OCI-LY1 (cell line): Measurements from ENCODE around the gene DNMT1.

Experiments
- H2AFZ ChIP-seq: fragments of 200-600 bp; sonication (generic), shearing (Covaris generic); 2 replicates; pipeline ENCODE4 v1.6.0; 2014; ENCODE audit warnings: antibody characterized with exemption, mild to moderate bottlenecking, low read length
- H3F3A ChIP-seq: fragments of 200-600 bp; sonication (generic), shearing (Covaris generic); 2 replicates; pipeline ENCODE4 v1.6.0; 2014; ENCODE audit warnings: mild to moderate bottlenecking, antibody characterized with exemption, low read length, moderate library complexity; ENCODE audit not compliant: insufficient read depth
- H3K27ac ChIP-seq: fragments of 200-600 bp; sonication (generic); 2 replicates; pipeline ENCODE4 v1.5.1; 2014; ENCODE audit warnings: low read length, mixed run types, mild to moderate bottlenecking, low read depth; ENCODE audit not compliant: poor library complexity, severe bottlenecking
- H3K27me3 ChIP-seq: fragments of 200-600 bp; sonication (generic); 2 replicates; pipeline ENCODE4 v1.6.0; 2014; ENCODE audit warnings: antibody characterized with exemption, mild to moderate bottlenecking, low read length, moderate library complexity; ENCODE audit not compliant: insufficient read depth
- H3K36me3 ChIP-seq: fragments of 200-600 bp; sonication (generic); 2 replicates; pipeline ENCODE4 v1.6.1; 2014; ENCODE audit warnings: mild to moderate bottlenecking, antibody characterized with exemption, low read length, moderate library complexity, mixed read lengths; ENCODE audit not compliant: insufficient read depth
- H3K4me1 ChIP-seq: fragments of 200-600 bp; sonication (generic); 2 replicates; pipeline ENCODE4 v1.5.1; 2014; ENCODE audit warnings: mild to moderate bottlenecking, low read length, moderate library complexity; ENCODE audit not compliant: insufficient read depth, severe bottlenecking
- H3K4me2 ChIP-seq: fragments of 200-600 bp; sonication (generic), shearing (Covaris generic); 2 replicates; pipeline ENCODE4 v1.6.1; 2014; ENCODE audit warnings: low read length
- H3K4me3 ChIP-seq: fragments of 200-600 bp; sonication (generic); 2 replicates; pipeline ENCODE4 v1.5.1; 2014; ENCODE audit warnings: low read length, low read depth, mild to moderate bottlenecking, mixed read lengths; ENCODE audit not compliant: poor library complexity, severe bottlenecking
- H3K79me2 ChIP-seq: fragments of 200-600 bp; shearing (Covaris generic); 2 replicates; pipeline ENCODE4 v1.6.1; 2016; ENCODE audit warnings: mixed run types, low read length, mixed read lengths; ENCODE audit not compliant: insufficient read depth
- H3K9ac ChIP-seq: fragments of 200-600 bp; sonication (generic), shearing (Covaris generic); 2 replicates; pipeline ENCODE4 v1.6.1; 2014; ENCODE audit warnings: mild to moderate bottlenecking, low read length, mixed read lengths
- H3K9me2 ChIP-seq: fragments of 200-600 bp; sonication (generic), shearing (Covaris generic); 2 replicates; pipeline ENCODE4 v1.6.1; 2014; ENCODE audit warnings: low read depth, mild to moderate bottlenecking, low read length, mixed read lengths
- H3K9me3 ChIP-seq: fragments of 200-600 bp; shearing (Covaris generic); 2 replicates; pipeline ENCODE4 v1.6.1; 2014; ENCODE audit warnings: low read length, mixed read lengths
- H4K20me1 ChIP-seq: fragments of 200-600 bp; sonication (generic), shearing (Covaris generic); 2 replicates; pipeline ENCODE4 v1.6.0; 2016; ENCODE audit warnings: mild to moderate bottlenecking, low read length; ENCODE audit not compliant: insufficient read depth
- CTCF ChIP-seq: fragments of 200-600 bp; sonication (generic), shearing (Covaris generic); IDR thresholded peaks from 2 replicates; pipeline ENCODE4 v1.5.1; 2017; ENCODE audit warnings: mild to moderate bottlenecking, antibody characterized with exemption, low read length, moderate library complexity, mixed read lengths
- EZH2 ChIP-seq: fragments of 200-600 bp; sonication (generic), shearing (Covaris generic); IDR thresholded peaks from 2 replicates; pipeline ENCODE4 v1.8.0; 2017; ENCODE audit warnings: borderline replicate concordance, mixed run types, mild to moderate bottlenecking, antibody characterized with exemption, low read length, moderate library complexity, mixed read lengths

Gene DNMT1

GRCh38 chr19:10136936-10137335 is 57.8 kb downstream of the DNMT1 start:
- no peaks in the 10 kb centered on the region for H3K27me3 ChIP-seq
- H3K36me3 ChIP-seq: peaks cover 100% of the 10 kb centered on the region
- no peaks in the 10 kb centered on the region for H3K9me2 ChIP-seq
- no peak overlapping the region for H3K4me2 ChIP-seq
- TF ChIP-seq CTCF (no peak), EZH2 (no peak)
- H3F3A ChIP-seq: no peaks in the 10 kb centered on the region
- no peaks in the 10 kb centered on the region for H3K4me1 ChIP-seq
- no peak overlapping the region for H3K4me3 ChIP-seq
- H4K20me1 ChIP-seq: no peaks in the 10 kb centered on the region
- H3K27ac ChIP-seq: no peak overlapping the region
- no peak overlapping the region for H3K9ac ChIP-seq
- no peaks in the 10 kb centered on the region for H3K79me2 ChIP-seq
- no peaks in the 10 kb centered on the region for H3K9me3 ChIP-seq
- H2AFZ ChIP-seq: no peak overlapping the region

GRCh38 chr19:10135551-10136334 is 59.0 kb downstream of the DNMT1 start:
- Histone ChIP-seq H3F3A (no peaks in the 10 kb centered on the region), H3K79me2 (no peaks in the 10 kb centered on the region), H3K9me2 (no peaks in the 10 kb centered on the region), H3K9me3 (no peaks in the 10 kb centered on the region), H3K9ac (no peak overlapping the region), H3K27ac (no peak overlapping the region), H4K20me1 (no peaks in the 10 kb centered on the region), H3K27me3 (no peaks in the 10 kb centered on the region), H3K36me3 (peaks cover 100% of the 10 kb centered on the region), H3K4me1 (no peaks in the 10 kb centered on the region), H3K4me3 (no peak overlapping the region), H3K4me2 (no peak overlapping the region), H2AFZ (no peak overlapping the region)
- TF ChIP-seq CTCF (no peak), EZH2 (no peak)

GRCh38 chr19:10134040-10134439 is 60.7 kb downstream of the DNMT1 start:
- Histone ChIP-seq H3F3A (no peaks in the 10 kb centered on the region), H3K9me2 (no peaks in the 10 kb centered on the region), H4K20me1 (no peaks in the 10 kb centered on the region), H3K36me3 (peaks cover 99% of the 10 kb centered on the region), H3K4me2 (no peak overlapping the region), H3K27me3 (no peaks in the 10 kb centered on the region), H3K4me1 (no peaks in the 10 kb centered on the region), H3K9ac (no peak overlapping the region), H3K27ac (no peak overlapping the region), H3K9me3 (no peaks in the 10 kb centered on the region), H2AFZ (no peak overlapping the region), H3K4me3 (no peak overlapping the region), H3K79me2 (no peaks in the 10 kb centered on the region)
- no peak for TF ChIP-seq EZH2
- TF ChIP-seq CTCF: no peak
